RWPE2 (cell line): ENCODE measurements around the gene C2orf42.

ENCODE experiments used
- ATAC-seq: fragments of 200-7000 bp; cut with Tn5 transposase; 3 replicates; pipeline ENCODE4 v1.9.1; 2021; ENCODE audit warnings: low read depth
- DNase-seq: peaks from one replicate; pipeline ENCODE4 v3.0.0-alpha.2; 2020; ENCODE audit warnings: low spot score
- H3K27ac ChIP-seq: fragments of 450-650 bp; 2 replicates; pipeline ENCODE4 v1.5.1; 2017; ENCODE audit warnings: mild to moderate bottlenecking; ENCODE audit not compliant: poor library complexity, severe bottlenecking
- H3K27me3 ChIP-seq: fragments of 250-450 bp; sonication (Bioruptor Pico); 2 replicates; pipeline ENCODE4 v1.5.1; 2021; ENCODE audit warnings: mild to moderate bottlenecking, moderate library complexity; ENCODE audit not compliant: insufficient read depth, poor library complexity, severe bottlenecking
- H3K36me3 ChIP-seq: fragments of 250-450 bp; sonication (Bioruptor Pico); 2 replicates; pipeline ENCODE4 v1.5.1; 2020; ENCODE audit warnings: low read depth, mild to moderate bottlenecking, moderate library complexity
- H3K4me1 ChIP-seq: fragments of 250-450 bp; sonication (Bioruptor Pico); 2 replicates; pipeline ENCODE4 v1.5.1; 2021; ENCODE audit warnings: mild to moderate bottlenecking, moderate library complexity; ENCODE audit not compliant: insufficient read depth, poor library complexity, severe bottlenecking
- H3K4me3 ChIP-seq: fragments of 250-450 bp; sonication (Bioruptor Pico); 2 replicates; pipeline ENCODE4 v1.5.1; 2021; ENCODE audit warnings: mild to moderate bottlenecking, moderate library complexity; ENCODE audit not compliant: severe bottlenecking
- H3K9me3 ChIP-seq: fragments of 250-450 bp; sonication (Bioruptor Pico); 2 replicates; pipeline ENCODE4 v1.5.1; 2021; ENCODE audit warnings: mild to moderate bottlenecking, moderate library complexity; ENCODE audit not compliant: severe bottlenecking
- CTCF ChIP-seq: fragments of 450-650 bp; IDR thresholded peaks from one replicate; pipeline ENCODE4 v1.5.1; 2017; ENCODE audit warnings: mild to moderate bottlenecking, moderate library complexity; ENCODE audit not compliant: poor library complexity, severe bottlenecking

Gene C2orf42

GRCh38 chr2:70203086-70203485, 12.3 kb upstream of the C2orf42 start:
- no peak for DNase-seq
- TF ChIP-seq CTCF: no peak
- Histone ChIP-seq H3K9me3 (no peaks in the 10 kb centered on the region), H3K36me3 (no peaks in the 10 kb centered on the region), H3K4me3 (no peak overlapping the region), H3K27ac (no peak overlapping the region), H3K27me3 (no peaks in the 10 kb centered on the region), H3K4me1 (no peaks in the 10 kb centered on the region)
- ATAC-seq: 0 out of 3 replicates have a peak, but pooled peaks have one; percentile 15

GRCh38 chr2:70202236-70202806, 11.5 kb upstream of the C2orf42 start:
- 0 out of 3 replicates have a peak, but pooled peaks have one; percentile 11 for ATAC-seq
- no peak for TF ChIP-seq CTCF
- no peak overlapping the region for H3K4me3 ChIP-seq

GRCh38 chr2:70201831-70202230, 11.0 kb upstream of the C2orf42 start:
- Histone ChIP-seq H3K27ac (no peak overlapping the region), H3K4me1 (no peaks in the 10 kb centered on the region), H3K9me3 (no peaks in the 10 kb centered on the region), H3K27me3 (no peaks in the 10 kb centered on the region), H3K4me3 (no peak overlapping the region), H3K36me3 (no peaks in the 10 kb centered on the region)
- DNase-seq: no peak
- TF ChIP-seq CTCF: no peak
- ATAC-seq: no peak; the same call in 2 of the 3 replicates

More at GRCh38 chr2:70202236-70202806, 11.5 kb upstream of the C2orf42 start:
- no peak overlapping the region for H3K27ac ChIP-seq
- no peaks in the 10 kb centered on the region for H3K9me3 ChIP-seq
- no peak for DNase-seq
- no peaks in the 10 kb centered on the region for H3K27me3 ChIP-seq
- no peaks in the 10 kb centered on the region for H3K4me1 ChIP-seq
- no peaks in the 10 kb centered on the region for H3K36me3 ChIP-seq

- no peak overlapping the region for H3K4me3 ChIP-seq
- H3K36me3 ChIP-seq: no peaks in the 10 kb centered on the region
- DNase-seq (no peak), ATAC-seq (no peak)
- no peaks in the 10 kb centered on the region for H3K9me3 ChIP-seq
- no peak for TF ChIP-seq CTCF
- H3K27me3 ChIP-seq: no peaks in the 10 kb centered on the region
- no peaks in the 10 kb centered on the region for H3K4me1 ChIP-seq
- no peak overlapping the region for H3K27ac ChIP-seq
Observed at GRCh38 chr2:70201225-70201768, 10.5 kb upstream of the C2orf42 start.

- no peak for TF ChIP-seq CTCF
- no peak for DNase-seq
Observed at GRCh38 chr2:70199320-70199864, 8.6 kb upstream of the C2orf42 start.

More at GRCh38 chr2:70199320-70199864, 8.6 kb upstream of the C2orf42 start:
- Histone ChIP-seq H3K4me3 (no peak overlapping the region), H3K36me3 (no peaks in the 10 kb centered on the region), H3K27me3 (no peaks in the 10 kb centered on the region), H3K9me3 (no peaks in the 10 kb centered on the region), H3K27ac (no peak overlapping the region), H3K4me1 (no peaks in the 10 kb centered on the region)
- ATAC-seq: no peak
